ENCODE data around the gene COQ8B. TPM values are rescaled to one million over a fixed set of nuclear protein-coding genes. Genes with fewer than 3 reads are reported as not detected.
"Not testable (repeated sequence)": the region's sequence is repeated elsewhere in the genome, so short reads cannot be mapped to it uniquely, and the experiment has no call there.

COQ8B gene
- 10 to 100 TPM; 25.5 to 39.8 TPM for total RNA-seq

DNA sequence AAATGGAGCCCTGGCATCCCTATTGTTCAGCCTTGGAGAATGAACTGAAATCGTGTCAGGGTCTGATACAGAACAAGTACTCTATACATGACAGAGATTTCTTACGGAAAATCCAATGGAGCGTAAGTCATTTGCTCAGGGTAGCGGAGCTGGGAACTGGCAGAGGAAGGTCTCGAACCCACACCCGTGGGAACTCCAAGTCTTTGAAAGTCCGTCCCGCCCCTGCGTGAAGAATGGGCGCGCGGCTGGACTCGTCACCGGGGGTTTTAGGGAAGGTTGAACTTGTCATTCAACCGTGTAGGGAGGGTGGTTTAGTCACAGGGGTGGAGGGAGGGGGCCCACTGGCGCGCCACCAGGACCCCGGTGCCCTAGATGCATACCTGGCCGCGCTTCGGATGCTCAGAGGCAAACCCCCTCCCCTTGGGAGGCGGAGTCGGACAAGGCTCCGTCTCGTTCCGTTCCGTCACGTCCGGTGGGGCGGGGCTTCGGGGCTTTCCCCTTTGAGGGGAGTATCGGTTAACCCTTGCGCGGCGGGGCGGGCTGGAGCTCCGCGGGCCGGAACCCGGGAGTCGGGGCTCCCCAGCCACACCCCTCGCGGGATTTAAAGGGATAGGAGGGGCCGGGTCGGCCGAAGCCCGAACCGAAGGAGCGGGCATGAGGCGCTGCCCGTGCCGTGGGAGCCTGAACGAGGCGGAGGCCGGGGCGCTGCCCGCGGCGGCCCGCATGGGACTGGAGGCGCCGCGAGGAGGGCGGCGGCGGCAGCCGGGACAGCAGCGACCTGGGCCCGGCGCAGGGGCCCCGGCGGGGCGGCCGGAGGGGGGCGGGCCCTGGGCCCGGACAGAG lies at the start of gene COQ8B, which contains the start of gene ITPKC:
TSS of gene COQ8B (minus strand) at position 405 of the 843 bp plus-strand sequence. CDS start 2,254 bp downstream, outside the sequence.
TSS of gene ITPKC (plus strand) at position 631 of the 843 bp plus-strand sequence. CDS start at position 655, 24 bp downstream.
- peaks cover 5 to 12% of the 10 kb centered on the region in 2 donors for H3K36me3 Mint-ChIP-seq
- peak within 1 kb of the TSS; percentile 96 to 98 for H3K27ac Mint-ChIP-seq
- ATAC-seq (peak; percentile 75 to 80), DNase-seq (ENCODE audit: low spot score in 2 of 2) (peak; percentile 98 to 100)
- H3K9me3 Mint-ChIP-seq = no peaks in the 10 kb centered on the region

DNA sequence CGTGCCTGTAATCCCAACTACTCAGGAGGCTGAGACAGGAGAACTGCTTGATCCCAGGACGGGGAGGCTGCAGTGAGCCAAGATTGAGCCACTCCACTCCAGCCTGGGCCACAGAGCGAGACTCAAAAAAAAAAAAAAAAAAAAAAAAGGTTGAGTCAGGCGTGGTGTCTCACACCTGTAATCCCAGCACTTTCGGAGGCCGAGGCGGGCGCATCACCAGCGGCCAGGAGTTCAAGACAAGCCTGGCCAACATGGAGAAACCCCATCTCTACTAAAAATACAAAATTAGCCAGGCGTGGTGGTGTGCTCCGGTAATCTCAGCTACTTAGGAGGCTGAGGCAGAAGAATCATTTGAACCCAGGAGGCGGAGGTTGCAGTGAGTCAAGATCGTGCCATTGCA lies 49.7 kb upstream of the COQ8B start:
- H3K27ac Mint-ChIP-seq; H3K9me3 Mint-ChIP-seq; DNase-seq (ENCODE audit: low spot score in 2 of 2): not testable (repeated sequence)
- ATAC-seq = peak in 1 of 2 donors; percentile 27
- H3K36me3 Mint-ChIP-seq = peaks cover 44 to 57% of the 10 kb centered on the region in 2 donors

GRCh38 chr19:40763963-40764362 lies 47.3 kb upstream of the COQ8B start:
- ATAC-seq = no peak
- Mint-ChIP-seq H3K36me3 (peaks cover 41 to 64% of the 10 kb centered on the region in 2 donors), H3K27ac (peak overlapping the region; percentile 24 to 80), H3K9me3 (no peaks in the 10 kb centered on the region)
- no peak for DNase-seq (ENCODE audit: low spot score in 2 of 2)

DNA sequence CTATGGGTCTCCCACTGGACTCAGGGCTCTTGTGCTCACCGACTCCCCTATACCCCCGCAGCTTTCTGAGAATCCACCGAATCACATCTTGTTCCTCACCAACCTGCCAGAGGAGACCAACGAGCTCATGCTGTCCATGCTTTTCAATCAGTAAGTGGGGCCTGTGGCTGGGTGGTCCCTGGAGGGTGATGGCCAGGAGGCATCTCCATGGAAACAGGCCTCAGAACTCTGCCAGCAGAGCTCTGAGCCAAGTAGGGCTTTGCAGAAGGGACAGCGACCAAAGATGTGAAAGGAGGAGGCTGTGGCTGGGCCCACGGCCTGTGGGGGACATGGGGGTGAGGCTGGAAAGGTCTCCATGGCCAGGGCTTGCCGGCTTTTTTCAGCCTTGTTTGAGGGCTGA lies 46.8 kb upstream of the COQ8B start:
- H3K36me3 Mint-ChIP-seq = peaks cover 41 to 65% of the 10 kb centered on the region in 2 donors
- H3K27ac Mint-ChIP-seq = peak overlapping the region; percentile 24 to 80
- no peaks in the 10 kb centered on the region for H3K9me3 Mint-ChIP-seq
- ATAC-seq (no peak), DNase-seq (ENCODE audit: low spot score in 2 of 2) (no peak)

DNA sequence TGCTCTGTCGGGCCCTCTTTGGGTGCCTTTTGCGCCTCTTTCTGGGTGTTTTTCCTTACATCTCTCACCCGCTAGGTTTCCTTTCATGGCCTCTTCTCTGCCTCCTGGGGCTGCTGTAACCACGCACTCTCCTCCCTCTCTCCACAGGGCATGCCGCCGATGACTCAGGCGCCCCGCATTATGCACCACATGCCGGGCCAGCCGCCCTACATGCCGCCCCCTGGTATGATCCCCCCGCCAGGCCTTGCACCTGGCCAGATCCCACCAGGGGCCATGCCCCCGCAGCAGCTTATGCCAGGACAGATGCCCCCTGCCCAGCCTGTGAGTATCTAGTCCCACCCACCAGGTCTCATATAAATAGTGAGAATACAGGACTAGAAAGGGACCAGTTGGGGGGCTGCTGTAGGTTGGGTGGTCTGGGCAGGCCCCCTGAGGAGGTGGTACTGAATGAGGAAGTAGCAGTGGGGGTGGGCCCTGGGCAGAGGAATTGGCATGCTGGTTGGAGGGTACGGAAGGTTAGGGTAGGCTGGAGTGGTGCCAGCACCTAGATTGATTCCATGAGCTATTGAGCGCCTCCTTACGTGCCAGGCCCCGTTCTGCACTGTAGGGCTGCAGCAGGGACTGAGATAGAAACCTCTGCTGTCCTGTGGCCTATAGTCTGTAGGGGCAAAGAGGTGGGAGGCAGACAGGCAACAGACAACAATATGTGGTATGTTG lies 46.2 kb upstream of the COQ8B start:
- Mint-ChIP-seq H3K27ac (peak overlapping the region; percentile 70 to 88), H3K9me3 (no peaks in the 10 kb centered on the region), H3K36me3 (peaks cover 46 to 69% of the 10 kb centered on the region in 2 donors)
- no peak for DNase-seq (ENCODE audit: low spot score in 2 of 2)
- ATAC-seq = no peak

DNA sequence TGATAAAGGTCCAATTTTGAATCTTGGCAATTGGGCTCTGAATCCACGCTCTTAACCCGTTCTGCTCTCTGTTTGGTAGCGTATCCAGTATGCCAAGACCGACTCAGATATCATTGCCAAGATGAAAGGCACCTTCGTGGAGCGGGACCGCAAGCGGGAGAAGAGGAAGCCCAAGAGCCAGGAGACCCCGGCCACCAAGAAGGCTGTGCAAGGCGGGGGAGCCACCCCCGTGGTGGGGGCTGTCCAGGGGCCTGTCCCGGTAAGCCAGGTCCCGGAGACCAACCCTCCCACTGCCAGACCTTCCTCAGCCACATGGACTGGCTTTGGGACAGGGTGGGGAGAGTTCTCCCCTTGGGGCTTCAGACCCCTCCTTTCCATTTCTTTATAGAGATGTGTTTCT lies 42.7 kb upstream of the COQ8B start:
- Mint-ChIP-seq H3K27ac (peak overlapping the region in 1 of 2 donors; percentile 34), H3K9me3 (no peaks in the 10 kb centered on the region), H3K36me3 (peaks cover 54 to 75% of the 10 kb centered on the region in 2 donors)
- DNase-seq (ENCODE audit: low spot score in 2 of 2) (no peak), ATAC-seq (no peak)

- Mint-ChIP-seq H3K36me3 (peaks cover 49 to 70% of the 10 kb centered on the region in 2 donors), H3K9me3 (no peaks in the 10 kb centered on the region), H3K27ac (no peak overlapping the region)
- DNase-seq (ENCODE audit: low spot score in 2 of 2) (no peak), ATAC-seq (no peak)
These were observed 41.8 kb upstream of the COQ8B start for GRCh38 chr19:40758491-40758890.

DNA sequence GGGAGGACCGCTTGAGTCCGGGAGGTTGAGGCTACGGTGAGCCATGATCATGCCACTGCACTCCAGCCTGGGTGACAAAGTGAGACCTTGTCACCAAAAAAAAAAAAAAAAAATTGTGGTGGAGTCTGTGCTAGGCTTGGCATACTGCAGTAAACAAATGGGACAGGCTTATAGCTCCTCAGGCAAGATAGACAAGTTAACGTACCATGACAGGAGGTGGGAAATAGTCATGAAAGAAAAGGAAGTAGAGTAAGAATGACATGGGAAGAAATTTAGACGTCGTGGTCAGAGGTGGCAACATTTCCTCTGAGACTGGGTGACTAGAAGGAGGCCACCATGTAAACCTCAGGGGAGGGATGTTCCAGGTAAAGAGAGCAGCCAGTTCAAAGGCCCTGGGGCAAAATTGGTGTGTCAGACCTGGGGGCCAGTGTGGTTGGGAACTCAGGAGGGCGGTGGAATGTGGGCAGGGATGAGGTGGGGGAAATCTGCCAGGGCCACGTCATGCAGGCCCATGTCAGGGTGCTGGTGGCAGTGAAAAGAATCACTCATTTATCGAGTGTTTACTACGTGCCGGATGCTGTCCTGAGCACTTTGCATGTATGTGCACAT lies 39.9 kb upstream of the COQ8B start:
- H3K27ac Mint-ChIP-seq = peak overlapping the region; percentile 32 to 87
- peaks cover 49 to 66% of the 10 kb centered on the region in 2 donors for H3K36me3 Mint-ChIP-seq
- no peaks in the 10 kb centered on the region for H3K9me3 Mint-ChIP-seq
- ATAC-seq (peak in 1 of 2 donors; percentile 44), DNase-seq (ENCODE audit: low spot score in 2 of 2) (no peak)

- no peak for ATAC-seq
These were observed 39.1 kb upstream of the COQ8B start for GRCh38 chr19:40755791-40756190.

DNA sequence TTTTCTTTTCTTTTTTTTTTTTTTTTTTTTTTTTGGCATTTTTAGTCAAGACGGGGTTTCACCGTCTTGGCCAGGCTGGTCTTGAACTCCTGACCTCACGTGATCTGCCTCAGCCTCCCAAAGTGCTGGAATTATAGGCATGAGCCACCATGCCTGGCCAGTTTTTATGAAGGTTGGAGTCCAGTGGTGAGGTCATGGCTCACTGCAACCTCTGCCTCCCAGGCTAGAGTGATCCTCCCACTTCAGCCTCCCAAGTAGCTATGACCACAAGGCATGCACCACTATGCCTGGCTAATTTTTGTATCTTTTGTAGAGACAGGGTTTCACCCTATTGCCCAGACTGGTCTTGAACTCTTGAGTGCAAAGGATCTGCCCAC lies 38.5 kb upstream of the COQ8B start:
- DNase-seq (ENCODE audit: low spot score in 2 of 2) (no peak), ATAC-seq (no peak)
- peaks cover 52 to 63% of the 10 kb centered on the region in 2 donors for H3K36me3 Mint-ChIP-seq
- no peaks in the 10 kb centered on the region for H3K9me3 Mint-ChIP-seq
- peak overlapping the region; percentile 87 to 94 for H3K27ac Mint-ChIP-seq

More at GRCh38 chr19:40755791-40756190, 39.1 kb upstream of the COQ8B start:
- DNase-seq (ENCODE audit: low spot score in 2 of 2) = no peak
- Mint-ChIP-seq H3K36me3 (peaks cover 53 to 68% of the 10 kb centered on the region in 2 donors), H3K9me3 (no peaks in the 10 kb centered on the region), H3K27ac (peak overlapping the region; percentile 87 to 94)

- DNase-seq (ENCODE audit: low spot score in 2 of 2) = peak in 1 of 2 donors; percentile 55
These were observed 38.0 kb upstream of the COQ8B start for GRCh38 chr19:40754611-40755247.

GRCh38 chr19:40752257-40752781 lies 35.6 kb upstream of the COQ8B start:
- peaks cover 54 to 55% of the 10 kb centered on the region in 2 donors for H3K36me3 Mint-ChIP-seq
- H3K9me3 Mint-ChIP-seq = no peaks in the 10 kb centered on the region

More at GRCh38 chr19:40754611-40755247, 38.0 kb upstream of the COQ8B start:
- Mint-ChIP-seq H3K27ac (peak overlapping the region; percentile 85 to 87), H3K9me3 (no peaks in the 10 kb centered on the region), H3K36me3 (peaks cover 57 to 63% of the 10 kb centered on the region in 2 donors)
- peak in 1 of 2 donors; percentile 13 for ATAC-seq

DNA sequence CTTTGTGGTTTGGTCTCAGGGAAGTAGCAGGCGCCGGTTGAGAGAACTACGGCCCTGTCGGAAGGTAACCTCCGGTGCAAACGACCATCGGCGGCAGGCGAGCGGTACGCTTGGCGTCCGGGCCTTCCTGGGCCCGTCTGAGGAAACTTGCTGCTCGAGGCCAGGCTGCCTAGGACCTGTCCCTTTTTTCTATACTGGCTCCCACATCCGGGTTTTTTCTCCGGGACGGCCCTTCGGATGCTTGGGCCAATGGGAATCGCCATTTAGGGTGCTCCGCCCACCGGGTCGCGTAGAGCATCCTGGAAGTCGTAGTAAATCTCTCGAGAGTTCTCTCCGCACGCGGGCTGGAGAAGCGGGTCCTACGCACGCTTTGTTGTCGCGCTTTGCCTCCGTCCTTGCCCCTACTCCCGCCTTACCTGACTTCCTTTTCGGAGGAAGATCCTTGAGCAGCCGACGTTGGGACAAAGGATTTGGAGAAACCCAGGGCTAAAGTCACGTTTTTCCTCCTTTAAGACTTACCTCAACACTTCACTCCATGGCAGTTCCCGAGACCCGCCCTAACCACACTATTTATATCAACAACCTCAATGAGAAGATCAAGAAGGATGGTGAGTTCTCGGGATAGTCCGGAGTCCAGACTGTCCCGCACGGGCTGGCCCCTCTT lies 34.3 kb upstream of the COQ8B start, which contains the start of gene SNRPA:
TSS of gene SNRPA (plus strand) at position 330 of the 664 bp plus-strand sequence. CDS start at position 536, 206 bp downstream.
- H3K27ac Mint-ChIP-seq = peak within 1 kb of the TSS; percentile 96 to 100
- ATAC-seq (peak; percentile 78), DNase-seq (ENCODE audit: low spot score in 2 of 2) (peak; percentile 94 to 99)
- no peaks in the 10 kb centered on the region for H3K9me3 Mint-ChIP-seq
- H3K36me3 Mint-ChIP-seq = peaks cover 42 to 45% of the 10 kb centered on the region in 2 donors

More at GRCh38 chr19:40752257-40752781, 35.6 kb upstream of the COQ8B start:
- DNase-seq (ENCODE audit: low spot score in 2 of 2) = no peak
- peak overlapping the region; percentile 96 to 100 for H3K27ac Mint-ChIP-seq
- ATAC-seq = no peak

DNA sequence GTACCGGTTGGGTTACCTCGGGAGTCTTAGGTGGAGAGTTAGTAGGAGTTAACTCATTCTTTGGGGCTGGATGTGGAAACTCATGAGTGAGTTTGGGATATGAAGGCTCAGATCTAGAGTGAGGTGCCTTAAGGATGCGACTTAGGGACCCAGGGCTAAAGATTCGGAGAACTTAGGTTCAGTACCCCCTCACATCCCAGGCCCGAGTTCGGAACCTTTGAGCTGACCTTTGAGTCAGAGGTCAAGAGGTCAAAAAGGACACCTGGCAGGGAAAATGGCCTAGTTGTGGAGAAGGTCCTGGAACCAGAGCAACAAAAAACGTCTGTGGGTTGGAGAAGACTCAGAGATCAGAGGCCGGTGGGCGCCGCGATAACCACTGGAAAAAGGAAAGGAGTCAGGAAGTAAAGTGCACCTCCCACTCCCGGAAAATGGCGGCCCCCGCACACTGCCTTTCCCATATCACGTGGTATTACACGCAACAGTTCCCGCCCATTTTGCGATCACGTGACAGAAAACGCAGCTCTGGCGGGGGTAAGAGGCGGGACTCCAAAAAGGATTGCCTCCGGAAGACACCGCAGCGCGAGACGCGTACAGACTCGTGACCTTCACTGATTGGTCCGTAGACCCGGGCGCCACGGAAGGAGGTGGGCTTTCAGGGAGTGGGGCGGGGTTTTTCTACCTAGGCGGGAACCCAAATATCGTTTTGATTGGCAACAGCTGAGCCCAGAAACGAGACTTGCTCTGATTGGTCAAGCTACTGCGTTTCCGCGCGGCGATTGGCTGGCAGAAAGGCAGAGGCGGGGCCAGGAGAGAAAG lies 33.6 kb upstream of the COQ8B start, which contains the start of gene ACTMAP:
TSS of gene ACTMAP (minus strand) at position 420 of the 816 bp plus-strand sequence. CDS start 674 bp downstream, outside the sequence.
- Mint-ChIP-seq H3K36me3 (peaks cover 36 to 39% of the 10 kb centered on the region in 2 donors), H3K9me3 (no peaks in the 10 kb centered on the region), H3K27ac (peak within 1 kb of the TSS; percentile 96 to 100)
- ATAC-seq = peak; percentile 88 to 90
- DNase-seq (ENCODE audit: low spot score in 2 of 2) = peak; percentile 98 to 100
